Measurements from ENCODE around the gene C1S.

The C1S gene

GRCh38 chr12:7079826-7080125 lies 19.3 kb downstream of the C1S start:
- DNase-seq = no peak

GRCh38 chr12:7081037-7081436 lies 20.5 kb downstream of the C1S start:
- no peak for DNase-seq

- DNase-seq = no peak
These were observed 22.6 kb downstream of the C1S start for GRCh38 chr12:7083125-7083524.

GRCh38 chr12:7089196-7089871 lies 28.8 kb downstream of the C1S start:
- DNase-seq = no peak

GRCh38 chr12:7090222-7090998 lies 29.9 kb downstream of the C1S start:
- DNase-seq = no peak

- no peak for DNase-seq
These were observed 30.7 kb downstream of the C1S start for GRCh38 chr12:7091171-7091570.

- DNase-seq = no peak
These were observed 31.2 kb downstream of the C1S start for GRCh38 chr12:7091660-7092228.

- peak; percentile 54 for DNase-seq
These were observed 31.9 kb downstream of the C1S start, which contains the start of gene C1R for GRCh38 chr12:7092229-7092985. Gene C1R, minus strand, starts transcription at chr12:7092445. Its CDS starts 57 bp downstream, at chr12:7092388.

- DNase-seq = no peak
These were observed 32.5 kb downstream of the C1S start for GRCh38 chr12:7092986-7093460.

GRCh38 chr12:7093486-7093885 lies 33.0 kb downstream of the C1S start:
- DNase-seq = no peak

GRCh38 chr12:7093892-7094291 lies 33.4 kb downstream of the C1S start:
- no peak for DNase-seq

- no peak for DNase-seq
These were observed 35.8 kb downstream of the C1S start for GRCh38 chr12:7096006-7096932.

- no peak for DNase-seq
These were observed 36.5 kb downstream of the C1S start for GRCh38 chr12:7096979-7097378.

GRCh38 chr12:7099290-7099996 lies 38.9 kb downstream of the C1S start:
- DNase-seq = no peak

GRCh38 chr12:7100239-7100638 lies 39.7 kb downstream of the C1S start:
- no peak for DNase-seq

- DNase-seq = no peak
These were observed 40.7 kb downstream of the C1S start for GRCh38 chr12:7101047-7101693.

GRCh38 chr12:7101694-7102131 lies 41.2 kb downstream of the C1S start:
- no peak for DNase-seq

GRCh38 chr12:7102582-7102981 lies 42.1 kb downstream of the C1S start:
- DNase-seq = no peak

- no peak for DNase-seq
These were observed 43.5 kb downstream of the C1S start for GRCh38 chr12:7103837-7104584.

- DNase-seq = no peak
These were observed 45.6 kb downstream of the C1S start for GRCh38 chr12:7106082-7106481.

Data from central memory CD4-positive, alpha-beta T cell (primary cell).